ENCODE data around the gene BCAP31.
A peak's percentile ranks its signal among the peaks of the same experiment; 100 is the strongest.
"Not testable (repeated sequence)": the region's sequence is repeated elsewhere in the genome, so short reads cannot be mapped to it uniquely, and the experiment has no call there.

BCAP31 gene

DNA sequence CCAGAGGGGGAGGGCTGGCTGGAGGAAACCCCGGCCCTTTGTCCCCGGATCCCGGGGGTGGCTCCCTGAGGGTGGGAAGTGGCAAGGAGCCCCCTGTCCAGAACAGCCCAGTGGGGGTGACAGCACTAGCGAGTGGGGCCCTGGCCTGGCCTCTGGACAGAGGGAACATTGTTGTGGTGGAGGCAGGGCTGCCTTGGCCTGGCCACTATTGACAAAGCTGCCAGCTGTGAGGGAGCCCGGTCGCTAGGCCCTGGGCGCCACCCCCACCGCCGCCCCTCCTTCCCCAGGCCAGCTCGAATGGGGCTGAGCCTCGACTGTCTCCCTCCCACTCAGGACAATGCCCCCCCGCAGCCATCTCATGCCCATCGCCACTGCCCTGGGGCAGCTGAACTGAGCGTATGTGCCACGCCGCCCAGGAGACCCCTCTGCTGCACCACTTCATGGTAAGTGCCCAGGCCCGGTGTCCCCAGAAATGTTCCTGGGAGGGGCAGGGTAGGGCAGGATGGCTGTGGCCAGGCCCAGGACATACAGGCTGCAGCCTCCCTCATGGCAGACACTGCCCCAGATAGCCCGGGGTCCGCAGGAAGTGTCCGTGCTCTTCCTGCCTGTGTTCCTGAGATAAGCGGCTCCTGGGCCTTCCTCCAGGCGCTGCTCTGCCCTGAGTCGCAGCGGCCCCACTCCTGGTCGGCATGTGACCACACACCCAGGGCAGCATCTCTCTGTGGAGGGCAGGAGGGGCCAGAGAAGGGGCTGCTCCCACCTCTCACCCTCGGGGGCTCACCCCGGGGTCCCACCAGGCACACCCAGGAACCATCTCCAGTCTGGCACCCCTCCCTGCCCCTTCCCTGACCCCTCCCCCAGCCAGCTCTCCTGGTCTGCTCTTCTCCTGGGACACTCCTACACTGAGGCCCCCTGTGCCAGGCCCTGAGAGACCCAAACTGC, 41.2 kb upstream of the BCAP31 start:
- H3K9me3 Mint-ChIP-seq (ENCODE audit: low read depth), result no peaks in the 10 kb centered on the region
- no peaks in the 10 kb centered on the region for H3K27me3 Mint-ChIP-seq
- peaks cover 14% of the 10 kb centered on the region for H3K4me1 Mint-ChIP-seq (ENCODE audit: low read depth)
- H3K27ac Mint-ChIP-seq, result no peak overlapping the region
- H3K36me3 Mint-ChIP-seq, result no peaks in the 10 kb centered on the region
- no peak overlapping the region for H3K4me3 Mint-ChIP-seq

DNA sequence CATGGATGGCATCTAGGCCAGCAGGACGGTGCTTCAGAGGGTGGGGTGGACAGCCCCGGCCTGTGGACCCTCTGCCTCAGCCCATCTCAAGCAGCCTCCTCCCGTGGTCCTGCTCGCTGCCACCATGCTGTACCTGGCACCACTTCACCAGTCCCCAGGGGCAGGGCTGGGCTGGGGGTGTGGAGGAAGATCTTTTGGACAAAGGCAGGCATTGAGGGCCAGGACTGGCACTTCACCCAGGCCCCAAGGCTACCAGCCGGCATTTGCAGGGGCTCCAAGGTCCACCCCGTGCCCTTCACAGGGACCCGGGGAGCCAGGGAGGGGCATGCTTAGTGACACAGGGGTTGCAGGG, 40.6 kb upstream of the BCAP31 start:
- no peaks in the 10 kb centered on the region for H3K27me3 Mint-ChIP-seq
- no peaks in the 10 kb centered on the region for H3K9me3 Mint-ChIP-seq (ENCODE audit: low read depth)
- H3K36me3 Mint-ChIP-seq, result no peaks in the 10 kb centered on the region
- H3K4me3 Mint-ChIP-seq, result no peak overlapping the region
- peaks cover 14% of the 10 kb centered on the region for H3K4me1 Mint-ChIP-seq (ENCODE audit: low read depth)
- no peak overlapping the region for H3K27ac Mint-ChIP-seq

DNA sequence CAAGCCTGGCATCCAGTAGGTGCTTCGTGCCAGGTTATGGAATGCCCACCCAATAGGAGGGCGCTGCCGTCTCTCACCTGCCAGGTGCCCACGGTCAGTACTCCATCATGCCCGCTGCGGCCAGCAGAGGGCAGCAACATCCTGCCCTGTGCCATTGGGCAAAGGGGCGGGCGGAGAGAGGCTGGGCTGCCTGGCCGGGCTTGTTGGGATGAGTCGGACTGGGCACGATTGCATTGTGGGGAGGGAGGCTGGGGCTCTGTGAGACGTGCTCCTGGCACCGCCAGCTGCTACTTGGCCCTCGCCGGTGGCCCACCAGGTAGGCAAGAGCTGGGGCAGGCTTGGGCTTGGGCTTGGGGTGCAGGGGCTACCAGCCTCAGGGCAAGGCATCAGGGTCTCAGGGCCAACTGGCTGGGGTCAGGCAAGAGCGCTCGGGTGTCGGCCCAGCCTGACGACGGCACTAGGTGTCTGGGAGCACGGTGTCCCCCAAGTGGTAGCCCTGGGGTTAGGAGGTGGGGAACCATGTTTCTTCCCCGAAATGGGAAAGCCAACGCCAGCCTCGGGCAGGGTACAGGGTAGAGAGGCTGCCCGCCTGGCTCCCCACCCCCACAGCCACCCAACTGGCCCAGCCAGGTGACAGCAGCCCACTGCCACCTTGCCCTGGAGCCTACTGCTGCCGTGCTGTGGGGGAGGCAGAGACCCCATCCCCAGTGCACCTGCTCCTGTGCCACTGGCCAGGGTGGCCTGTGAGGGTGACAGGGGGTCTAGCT, 40.0 kb upstream of the BCAP31 start, which contains the start of gene PLXNB3:
Gene PLXNB3 (plus strand): TSS at position 261 of the 767 bp plus-strand sequence. CDS start 1,287 bp downstream, outside the sequence.
- H3K4me1 Mint-ChIP-seq (ENCODE audit: low read depth), result peaks cover 14% of the 10 kb centered on the region
- peak within 1 kb of the TSS; percentile 35 for H3K4me3 Mint-ChIP-seq
- no peaks in the 10 kb centered on the region for H3K36me3 Mint-ChIP-seq
- H3K27me3 Mint-ChIP-seq, result no peaks in the 10 kb centered on the region
- no peaks in the 10 kb centered on the region for H3K9me3 Mint-ChIP-seq (ENCODE audit: low read depth)
- no peak within 1 kb of the TSS for H3K27ac Mint-ChIP-seq

DNA sequence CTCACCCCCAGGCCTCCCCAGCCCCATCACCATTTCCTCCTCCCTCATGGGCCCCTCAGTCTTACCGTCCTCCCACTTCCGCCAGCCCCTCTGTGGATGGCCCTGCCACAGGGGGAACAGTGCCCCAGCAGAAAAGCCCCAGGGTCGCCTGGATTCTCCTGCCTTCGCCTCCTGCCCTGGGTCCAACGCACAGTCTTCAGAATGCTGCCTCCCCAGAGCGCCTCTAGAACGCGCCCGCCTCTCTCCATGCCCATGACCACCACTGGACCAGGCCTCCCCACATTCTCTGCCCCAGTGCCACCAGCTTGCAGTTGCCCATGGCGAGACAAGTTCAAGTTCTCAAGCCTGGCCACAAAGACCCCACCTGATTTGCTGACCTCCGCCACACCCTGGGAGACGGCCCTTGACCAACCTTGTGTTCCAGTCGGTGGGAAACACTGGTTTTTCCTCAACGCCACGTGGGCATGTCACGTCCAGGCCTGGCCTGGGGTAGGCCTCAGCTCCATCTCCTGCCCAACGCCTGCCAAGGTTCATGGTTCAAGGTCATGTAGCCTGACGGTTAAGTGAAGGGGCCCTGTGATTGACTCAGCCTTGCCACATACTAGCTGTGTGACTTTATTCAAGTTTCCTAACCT, 39.2 kb upstream of the BCAP31 start:
- Mint-ChIP-seq H3K36me3 (no peaks in the 10 kb centered on the region), H3K4me1 (ENCODE audit: low read depth) (peaks cover 14% of the 10 kb centered on the region), H3K4me3 (no peak overlapping the region), H3K27ac (no peak overlapping the region), H3K9me3 (ENCODE audit: low read depth) (no peaks in the 10 kb centered on the region), H3K27me3 (no peaks in the 10 kb centered on the region)

DNA sequence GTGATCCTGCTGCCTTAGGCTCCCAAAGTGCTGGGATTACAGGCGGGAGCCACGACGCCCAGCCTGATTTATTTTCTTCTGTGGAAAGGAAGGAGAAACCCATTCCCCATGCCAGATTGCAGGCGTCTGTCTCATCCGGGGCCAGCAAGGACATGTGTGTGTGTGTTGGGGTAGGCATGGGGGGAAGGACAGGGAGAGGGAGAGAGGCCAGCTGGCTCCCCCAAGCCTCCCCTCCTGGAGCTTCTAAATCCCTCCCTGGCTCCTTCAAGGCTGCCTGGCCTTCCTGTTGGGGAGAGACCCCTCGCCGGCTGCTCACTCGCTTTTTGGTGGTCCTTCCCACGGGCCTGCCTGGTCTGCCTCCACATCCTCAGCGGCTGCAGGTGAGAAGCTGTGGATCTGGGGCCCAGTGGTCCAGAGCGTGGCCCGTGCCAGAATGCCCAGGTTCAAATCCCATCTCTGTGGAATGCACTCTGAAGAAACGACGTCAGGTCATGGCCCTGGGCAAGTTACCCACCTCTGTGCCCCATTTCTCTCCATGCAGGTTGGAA, 38.5 kb upstream of the BCAP31 start:
- H3K9me3 Mint-ChIP-seq (ENCODE audit: low read depth), result no peaks in the 10 kb centered on the region
- no peak overlapping the region for H3K4me3 Mint-ChIP-seq
- no peaks in the 10 kb centered on the region for H3K27me3 Mint-ChIP-seq
- no peaks in the 10 kb centered on the region for H3K36me3 Mint-ChIP-seq
- no peak overlapping the region for H3K27ac Mint-ChIP-seq
- H3K4me1 Mint-ChIP-seq (ENCODE audit: low read depth), result peaks cover 10% of the 10 kb centered on the region

DNA sequence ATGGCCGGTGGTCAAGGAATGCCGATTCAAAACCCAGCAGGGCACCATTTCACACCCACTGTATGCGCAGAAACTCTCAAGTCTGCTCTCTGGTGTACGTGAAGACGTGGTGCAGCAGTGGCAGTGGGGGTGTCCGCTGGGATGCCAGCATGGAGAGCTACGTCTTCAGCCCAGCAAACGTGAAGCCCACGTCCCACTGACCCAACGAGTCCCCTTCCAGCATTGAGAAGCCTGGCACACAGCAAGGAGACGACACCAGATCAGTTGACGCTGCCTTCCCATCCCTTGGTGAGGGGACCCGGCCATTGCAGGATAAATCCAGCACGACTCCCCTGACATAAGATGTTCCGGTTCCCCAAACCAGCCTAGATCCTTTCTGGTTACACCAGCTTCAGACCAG, 37.7 kb upstream of the BCAP31 start:
- Mint-ChIP-seq H3K36me3 (no peaks in the 10 kb centered on the region), H3K4me3 (no peak overlapping the region), H3K27me3 (no peaks in the 10 kb centered on the region), H3K4me1 (ENCODE audit: low read depth) (peaks cover 10% of the 10 kb centered on the region), H3K27ac (no peak overlapping the region), H3K9me3 (ENCODE audit: low read depth) (no peaks in the 10 kb centered on the region)

DNA sequence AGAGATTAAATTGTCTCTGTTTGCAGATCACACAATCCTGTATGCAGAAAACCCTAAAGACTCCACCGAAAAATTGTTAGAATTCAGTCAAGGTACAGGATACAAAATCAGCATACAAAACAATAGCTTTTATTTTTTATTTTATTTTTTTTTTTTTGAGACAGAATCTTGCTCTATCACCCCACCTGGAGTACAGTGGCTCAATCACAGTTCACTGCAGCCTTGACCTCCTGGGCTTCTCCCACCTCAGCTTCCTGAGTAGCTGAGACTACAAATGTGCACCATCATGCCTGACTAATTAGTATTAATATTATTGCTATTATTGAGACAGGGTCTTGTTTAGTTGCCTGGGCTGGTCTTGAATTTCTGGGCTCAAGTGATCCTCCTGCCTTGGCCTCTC, 30.9 kb upstream of the BCAP31 start:
- H3K9me3 Mint-ChIP-seq (ENCODE audit: low read depth), result no peaks in the 10 kb centered on the region
- H3K27me3 Mint-ChIP-seq, result no peaks in the 10 kb centered on the region
- H3K4me1 Mint-ChIP-seq (ENCODE audit: low read depth), result no peaks in the 10 kb centered on the region
- no peaks in the 10 kb centered on the region for H3K36me3 Mint-ChIP-seq
- H3K4me3 Mint-ChIP-seq, result no peak overlapping the region
- no peak overlapping the region for H3K27ac Mint-ChIP-seq

DNA sequence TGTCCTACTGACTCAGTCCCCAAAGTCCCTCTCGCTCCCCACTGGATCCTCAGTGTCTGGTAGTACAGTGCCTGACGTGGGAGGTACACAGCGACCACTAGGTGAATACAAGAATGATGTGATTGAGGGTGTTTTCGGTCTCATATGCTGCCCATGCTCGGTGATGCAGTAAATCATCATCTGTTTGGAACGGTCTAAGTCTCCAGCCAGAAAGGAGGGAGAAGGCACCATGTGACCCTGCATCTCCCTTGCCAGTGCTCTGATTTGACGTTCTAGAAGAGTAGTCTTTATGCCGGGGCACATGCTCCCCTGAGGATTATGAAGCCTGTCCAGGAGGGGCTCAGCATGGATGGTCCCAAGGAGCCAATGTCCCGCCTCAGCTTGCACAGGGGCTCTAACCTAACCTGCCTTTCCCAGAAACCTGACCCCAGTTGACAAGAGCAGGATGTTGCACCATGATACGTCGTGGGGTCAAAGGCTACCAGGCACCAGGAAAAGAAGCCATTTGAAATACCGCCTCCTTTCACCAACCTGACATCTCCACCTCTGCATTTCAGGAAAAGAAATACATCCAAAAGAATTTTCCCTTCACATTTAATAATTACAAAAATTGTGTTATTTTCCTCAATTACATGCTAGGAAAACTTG, 26.1 kb upstream of the BCAP31 start:
- Mint-ChIP-seq H3K27ac (no peak overlapping the region), H3K4me1 (ENCODE audit: low read depth) (no peaks in the 10 kb centered on the region), H3K4me3 (no peak overlapping the region), H3K36me3 (no peaks in the 10 kb centered on the region), H3K27me3 (peaks cover 3% of the 10 kb centered on the region), H3K9me3 (ENCODE audit: low read depth) (no peaks in the 10 kb centered on the region)

DNA sequence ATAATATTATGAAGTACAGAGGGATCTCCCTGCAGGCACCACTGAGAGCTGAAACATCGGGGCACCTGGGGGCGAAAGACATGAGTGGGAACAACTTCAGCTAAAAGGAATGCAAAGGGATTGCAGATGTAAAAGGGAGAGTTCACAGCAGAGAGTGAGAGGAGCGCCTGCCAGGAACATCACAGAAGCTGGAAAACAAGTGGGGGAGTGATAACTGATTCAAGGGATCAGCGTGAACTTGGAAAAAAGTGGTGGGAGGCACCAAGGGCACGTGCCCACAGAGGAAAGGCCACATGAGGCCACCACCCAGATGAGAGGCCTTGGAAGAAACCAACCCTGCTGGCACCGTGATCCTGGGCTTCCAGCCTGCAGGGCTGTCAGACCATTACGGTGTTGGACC, 24.8 kb upstream of the BCAP31 start:
- H3K9me3 Mint-ChIP-seq (ENCODE audit: low read depth); H3K4me1 Mint-ChIP-seq (ENCODE audit: low read depth); H3K27me3 Mint-ChIP-seq; H3K36me3 Mint-ChIP-seq; H3K27ac Mint-ChIP-seq; H3K4me3 Mint-ChIP-seq: not testable (repeated sequence)

DNA sequence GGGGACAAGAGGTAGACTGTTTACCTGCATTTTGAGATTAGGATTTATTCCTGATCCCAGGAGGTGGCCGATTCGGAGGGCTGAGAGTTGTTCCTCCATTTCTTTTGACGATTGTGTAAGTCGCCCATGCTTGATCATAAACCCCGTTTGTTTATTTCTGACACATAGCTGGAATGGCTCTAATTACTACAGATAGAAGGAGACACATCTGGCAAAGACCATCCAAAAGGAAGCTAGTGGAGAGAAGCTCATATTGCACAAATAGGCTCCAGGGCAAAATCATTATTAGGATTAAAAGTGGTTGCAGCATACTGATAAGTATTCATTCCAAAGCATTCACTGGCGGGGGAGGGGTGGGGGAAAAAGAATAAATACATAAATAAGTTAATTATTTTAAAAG, 22.8 kb upstream of the BCAP31 start:
- not testable (repeated sequence) for H3K27ac Mint-ChIP-seq; H3K9me3 Mint-ChIP-seq (ENCODE audit: low read depth); H3K27me3 Mint-ChIP-seq

DNA sequence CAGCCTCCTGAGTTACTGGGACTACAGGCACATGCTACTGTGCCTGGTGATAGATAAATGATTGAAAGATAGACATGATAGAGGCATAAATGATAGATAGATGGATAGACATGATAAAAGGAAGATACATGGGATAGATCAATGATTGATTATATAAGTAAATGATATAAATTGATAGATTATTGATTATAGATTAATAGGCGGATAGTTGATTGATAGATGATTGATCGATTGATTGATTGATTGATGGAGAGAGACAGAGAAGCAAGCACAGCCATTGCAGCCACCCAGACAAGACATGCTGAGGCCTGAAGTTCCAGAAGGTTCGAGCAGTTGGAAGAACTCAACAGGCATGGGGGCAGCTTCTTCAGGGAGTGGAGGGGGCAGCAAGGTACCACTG, 22.2 kb upstream of the BCAP31 start:
- Mint-ChIP-seq H3K36me3 (no peaks in the 10 kb centered on the region), H3K4me1 (ENCODE audit: low read depth) (peaks cover 5% of the 10 kb centered on the region), H3K27ac (no peak overlapping the region), H3K9me3 (ENCODE audit: low read depth) (no peaks in the 10 kb centered on the region), H3K27me3 (peaks cover 3% of the 10 kb centered on the region), H3K4me3 (no peak overlapping the region)

More for the DNA sequence above, 22.8 kb upstream of the BCAP31 start:
- H3K36me3 Mint-ChIP-seq; H3K4me3 Mint-ChIP-seq; H3K4me1 Mint-ChIP-seq (ENCODE audit: low read depth): not testable (repeated sequence)

DNA sequence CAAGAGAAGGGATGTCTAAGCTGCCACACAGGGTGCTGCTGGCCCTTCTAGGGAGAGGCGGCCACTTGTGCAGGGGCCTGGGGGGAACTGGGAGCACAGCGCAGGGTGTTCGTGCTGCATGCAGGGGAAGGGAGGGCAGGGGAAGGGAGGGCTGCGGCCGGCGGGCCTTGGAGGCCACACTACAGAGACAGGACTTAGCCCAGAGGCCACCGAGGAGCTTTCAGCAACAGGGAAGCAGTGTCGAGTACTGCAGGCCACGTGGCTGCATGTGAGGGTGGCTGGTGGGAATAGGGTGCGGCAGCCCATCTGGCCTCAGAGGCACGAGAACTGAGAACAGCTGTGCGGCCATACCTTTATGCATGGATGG, 20.9 kb upstream of the BCAP31 start:
- H3K27ac Mint-ChIP-seq; H3K9me3 Mint-ChIP-seq (ENCODE audit: low read depth); H3K4me3 Mint-ChIP-seq; H3K27me3 Mint-ChIP-seq; H3K36me3 Mint-ChIP-seq: not testable (repeated sequence)
- peaks cover 13% of the 10 kb centered on the region for H3K4me1 Mint-ChIP-seq (ENCODE audit: low read depth)

DNA sequence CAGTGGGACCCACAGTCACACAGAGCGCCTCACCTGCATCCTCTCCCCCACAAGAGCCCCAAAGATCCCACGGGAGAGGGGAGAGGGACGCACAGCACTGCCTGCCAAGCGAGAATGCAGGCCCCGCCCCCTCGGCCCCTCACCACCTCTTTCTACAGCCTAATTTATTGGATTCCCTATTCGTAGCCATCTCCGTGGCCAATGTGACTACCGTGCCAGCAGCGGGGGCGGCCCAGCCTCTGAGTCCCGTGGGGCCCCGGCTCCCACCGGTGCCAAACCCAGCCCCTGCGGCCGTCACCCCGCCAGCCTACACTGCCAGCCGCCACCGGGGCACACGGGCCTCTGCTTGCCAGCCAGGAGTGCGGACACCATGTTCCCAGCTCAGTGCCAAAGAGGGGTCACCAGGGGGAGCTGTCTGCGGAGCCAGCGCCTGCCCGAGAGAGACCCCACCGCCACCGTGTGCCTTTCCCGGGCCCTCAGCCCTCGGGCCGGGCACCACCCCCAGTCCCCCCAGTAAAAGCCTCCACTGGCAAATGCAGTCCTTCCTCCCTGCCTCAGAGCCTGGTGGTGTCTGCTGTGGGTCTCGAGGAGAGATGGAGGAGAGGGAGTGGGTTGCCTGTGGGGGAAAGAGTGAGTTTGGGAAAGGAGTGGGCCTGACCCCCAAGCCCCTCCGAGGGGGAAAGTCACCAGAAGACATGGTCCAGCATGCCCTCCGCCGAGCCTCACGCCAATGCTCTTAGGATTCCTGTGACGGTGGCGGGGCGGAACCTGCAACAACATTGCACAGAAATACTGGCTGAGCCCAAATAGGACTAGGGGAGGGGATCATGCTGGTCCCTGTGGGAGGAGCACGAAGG, 20.3 kb upstream of the BCAP31 start:
- H3K27me3 Mint-ChIP-seq, result peaks cover 3% of the 10 kb centered on the region
- H3K9me3 Mint-ChIP-seq (ENCODE audit: low read depth), result no peaks in the 10 kb centered on the region
- H3K27ac Mint-ChIP-seq, result no peak overlapping the region
- peaks cover 15% of the 10 kb centered on the region for H3K4me1 Mint-ChIP-seq (ENCODE audit: low read depth)
- peak overlapping the region; percentile 20 for H3K4me3 Mint-ChIP-seq
- no peaks in the 10 kb centered on the region for H3K36me3 Mint-ChIP-seq

All from activated naive CD8-positive, alpha-beta T cell (primary cell).